Body of pancreas (tissue), 4 donors: ENCODE results near the gene PARP11.

Experiments used
- CTCF ChIP-seq, 7 experiments: fragments of 450-650 bp in 4 of 7; fragments of 200-600 bp in 3 of 7; sonication (generic) in 3 of 7; IDR thresholded peaks; one replicate each; pipeline ENCODE4 v1.5.1; 2016 to 2019; ENCODE audit warnings: antibody characterized with exemption in 7 of 7
- POLR2A ChIP-seq, 3 donors: fragments of 450-650 bp; IDR thresholded peaks; one replicate each; pipeline ENCODE4 v1.6.1; 2016; ENCODE audit warnings: antibody characterized with exemption in 3 of 3, mild to moderate bottlenecking in 2 of 3

DNA sequence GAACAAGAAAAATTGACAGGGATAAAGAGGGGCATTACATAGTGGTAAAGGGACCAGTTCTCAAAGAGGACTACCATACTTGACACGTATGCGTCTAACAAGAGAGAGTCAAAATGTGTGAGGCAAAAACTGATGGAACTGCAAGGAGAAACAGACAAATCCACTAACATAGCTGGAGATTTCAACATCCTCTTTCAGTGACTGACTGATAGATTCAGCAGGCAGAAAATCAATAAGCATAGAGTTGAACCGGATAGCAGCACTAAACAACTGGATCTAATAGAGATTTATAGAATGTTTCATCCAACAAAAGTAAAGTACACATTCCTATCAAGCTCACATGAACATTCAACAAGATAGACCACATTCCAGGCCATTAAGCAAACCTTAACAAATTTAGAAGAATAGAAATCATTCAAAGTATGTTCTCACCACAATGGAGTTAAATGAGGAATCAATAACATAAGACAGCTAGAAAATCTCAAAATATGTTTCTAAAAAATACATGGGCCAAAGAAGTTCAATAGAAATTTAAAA, 104.2 kb downstream of the PARP11 start:
- no peak for TF ChIP-seq CTCF (IDR thresholded peaks at IDR 0.05)
- TF ChIP-seq POLR2A (IDR thresholded peaks at IDR 0.05) = no peak
